ENCODE results near the gene CNTNAP2. TPM values are rescaled to one million over a fixed set of nuclear protein-coding genes. Genes with fewer than 3 reads are reported as not detected.

Gene CNTNAP2
- polyA plus RNA-seq, 2 donors = 0.41 to 0.48 TPM

DNA sequence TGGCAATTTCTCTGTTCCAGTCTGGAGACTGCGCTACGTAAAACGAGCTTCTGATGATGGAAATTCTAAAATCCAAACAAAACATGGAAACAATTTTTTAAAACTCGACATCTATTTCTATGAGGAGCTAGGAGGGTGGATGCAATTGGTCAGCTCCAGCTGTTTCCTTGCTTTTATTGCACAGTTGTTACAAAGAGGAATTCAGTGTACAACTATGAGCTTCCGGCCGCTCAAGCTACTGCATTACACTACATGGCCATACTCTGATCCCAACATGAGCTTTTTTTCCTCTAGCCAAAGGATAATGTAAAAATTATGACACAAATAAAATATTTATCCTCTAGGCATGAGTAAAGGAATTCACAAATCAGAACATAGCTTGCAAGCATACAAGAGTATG lies 2070.9 kb downstream of the CNTNAP2 start:
- Histone ChIP-seq H3K4me3 (ENCODE audit: low read depth in 1 of 2, low read length in 2 of 2) (no peak overlapping the region), H3K36me3 (ENCODE audit: control insufficient read depth in 2 of 2, insufficient read depth in 2 of 2, low read length in 1 of 2) (no peaks in the 10 kb centered on the region), H3K27me3 (ENCODE audit: control insufficient read depth in 1 of 2, insufficient read depth in 2 of 2, low read length in 2 of 2) (no peaks in the 10 kb centered on the region), H3K4me1 (ENCODE audit: control insufficient read depth in 2 of 2, insufficient read depth in 2 of 2, low read length in 1 of 2) (no peaks in the 10 kb centered on the region), H3K27ac (ENCODE audit: low read depth in 2 of 2, low read length in 1 of 2) (no peak overlapping the region), H3K9me3 (ENCODE audit: control insufficient read depth in 2 of 2, insufficient read depth in 1 of 2, low read depth in 1 of 2, low read length in 1 of 2) (no peaks in the 10 kb centered on the region)
- 64 to 68% methylated on average over 6 of the region's 6 CpGs for WGBS, 2 donors

DNA sequence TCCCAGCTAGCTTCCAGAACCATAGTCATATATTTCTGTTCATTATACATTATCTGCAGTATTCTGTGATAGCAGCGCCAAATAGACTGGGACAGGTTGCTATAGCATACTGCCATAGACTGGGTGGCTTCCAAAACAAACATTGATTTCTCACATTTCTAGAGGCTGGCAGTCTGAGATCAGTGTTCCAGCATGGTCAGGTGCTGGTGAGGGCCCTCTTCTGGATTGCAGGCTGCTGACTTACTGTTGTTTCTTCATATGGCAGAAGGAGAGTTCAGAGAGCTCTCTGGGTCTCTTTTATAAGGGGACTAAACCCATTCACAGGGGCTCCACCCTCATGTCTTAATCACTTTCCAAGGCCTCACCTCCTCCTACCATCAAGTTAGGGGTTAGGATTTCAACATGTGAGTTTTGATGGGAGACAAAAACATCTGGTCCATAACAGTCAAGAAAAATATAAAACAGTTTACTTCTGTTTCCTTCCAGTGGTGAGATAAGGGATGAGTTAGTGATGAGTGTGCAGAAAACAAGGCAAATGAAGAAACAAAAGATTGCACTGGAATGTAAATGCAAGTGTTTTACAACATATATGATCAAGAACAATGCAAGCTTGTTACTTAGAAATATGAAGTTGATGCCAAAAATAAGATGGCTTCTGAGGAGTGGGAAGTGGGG lies 2074.9 kb downstream of the CNTNAP2 start:
- Histone ChIP-seq H3K9me3 (ENCODE audit: control insufficient read depth in 2 of 2, insufficient read depth in 1 of 2, low read depth in 1 of 2, low read length in 1 of 2) (no peaks in the 10 kb centered on the region), H3K27ac (ENCODE audit: low read depth in 2 of 2, low read length in 1 of 2) (no peak overlapping the region), H3K36me3 (ENCODE audit: control insufficient read depth in 2 of 2, insufficient read depth in 2 of 2, low read length in 1 of 2) (no peaks in the 10 kb centered on the region), H3K4me3 (ENCODE audit: low read depth in 1 of 2, low read length in 2 of 2) (no peak overlapping the region), H3K4me1 (ENCODE audit: control insufficient read depth in 2 of 2, insufficient read depth in 2 of 2, low read length in 1 of 2) (no peaks in the 10 kb centered on the region), H3K27me3 (ENCODE audit: control insufficient read depth in 1 of 2, insufficient read depth in 2 of 2, low read length in 2 of 2) (no peaks in the 10 kb centered on the region)
- 57 to 64% methylated on average over 1 of the region's 1 CpG for WGBS, 2 donors

DNA sequence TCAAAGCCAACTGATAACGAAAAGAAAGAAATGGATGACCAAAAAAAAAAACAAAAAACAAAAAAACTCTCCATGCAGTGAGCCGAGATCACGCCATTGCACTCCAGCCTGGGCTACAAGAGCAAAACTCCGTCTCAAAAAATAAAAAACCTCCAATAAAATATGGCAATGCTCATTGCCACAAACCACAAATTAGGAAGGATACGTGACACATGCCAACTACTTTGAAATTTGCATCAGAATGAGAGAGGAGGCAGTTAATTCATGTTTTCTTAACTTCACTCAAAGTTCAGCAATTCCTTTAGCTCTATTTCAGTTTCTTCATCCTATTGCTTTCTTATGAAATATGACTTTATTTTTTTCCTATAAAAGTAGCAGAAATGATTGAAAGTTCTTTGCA lies 2075.9 kb downstream of the CNTNAP2 start:
- WGBS, 2 donors = 76 to 79% methylated on average over 5 of the region's 5 CpGs
- H3K9me3 ChIP-seq (ENCODE audit: control insufficient read depth in 2 of 2, insufficient read depth in 1 of 2, low read depth in 1 of 2, low read length in 1 of 2) = no peaks in the 10 kb centered on the region

DNA sequence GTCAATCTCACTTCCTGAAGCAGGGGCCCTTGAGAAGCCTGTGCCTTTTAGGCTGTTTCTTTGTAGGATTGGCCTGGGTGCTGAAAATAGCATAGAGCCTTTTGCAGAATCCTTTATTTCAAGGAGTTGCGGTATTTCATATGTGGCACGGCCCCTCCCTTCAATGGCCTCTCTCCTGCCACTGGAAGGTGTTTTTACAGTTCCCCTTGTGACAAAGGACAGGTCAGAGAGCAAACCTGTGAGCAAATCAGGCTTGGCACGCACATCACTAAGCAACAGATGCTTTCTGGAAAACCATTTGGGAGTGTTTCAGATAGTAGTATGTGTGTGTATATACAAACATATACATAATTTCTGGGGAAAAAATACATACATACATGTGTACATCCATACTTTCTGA lies 2085.4 kb downstream of the CNTNAP2 start:
- no peaks in the 10 kb centered on the region for H3K9me3 ChIP-seq (ENCODE audit: control insufficient read depth in 2 of 2, insufficient read depth in 1 of 2, low read depth in 1 of 2, low read length in 1 of 2)
- H3K27ac ChIP-seq (ENCODE audit: low read depth in 2 of 2, low read length in 1 of 2) = no peak overlapping the region
- WGBS, 2 donors = 65 to 78% methylated on average over 3 of the region's 3 CpGs
- H3K27me3 ChIP-seq (ENCODE audit: control insufficient read depth in 1 of 2, insufficient read depth in 2 of 2, low read length in 2 of 2) = no peaks in the 10 kb centered on the region
- no peaks in the 10 kb centered on the region for H3K36me3 ChIP-seq (ENCODE audit: control insufficient read depth in 2 of 2, insufficient read depth in 2 of 2, low read length in 1 of 2)
- H3K4me1 ChIP-seq (ENCODE audit: control insufficient read depth in 2 of 2, insufficient read depth in 2 of 2, low read length in 1 of 2) = no peaks in the 10 kb centered on the region
- H3K4me3 ChIP-seq (ENCODE audit: low read depth in 1 of 2, low read length in 2 of 2) = no peak overlapping the region

More for the DNA sequence above, 2075.9 kb downstream of the CNTNAP2 start:
- Histone ChIP-seq H3K27me3 (ENCODE audit: control insufficient read depth in 1 of 2, insufficient read depth in 2 of 2, low read length in 2 of 2) (no peaks in the 10 kb centered on the region), H3K4me1 (ENCODE audit: control insufficient read depth in 2 of 2, insufficient read depth in 2 of 2, low read length in 1 of 2) (no peaks in the 10 kb centered on the region), H3K4me3 (ENCODE audit: low read depth in 1 of 2, low read length in 2 of 2) (no peak overlapping the region), H3K36me3 (ENCODE audit: control insufficient read depth in 2 of 2, insufficient read depth in 2 of 2, low read length in 1 of 2) (no peaks in the 10 kb centered on the region), H3K27ac (ENCODE audit: low read depth in 2 of 2, low read length in 1 of 2) (no peak overlapping the region)

DNA sequence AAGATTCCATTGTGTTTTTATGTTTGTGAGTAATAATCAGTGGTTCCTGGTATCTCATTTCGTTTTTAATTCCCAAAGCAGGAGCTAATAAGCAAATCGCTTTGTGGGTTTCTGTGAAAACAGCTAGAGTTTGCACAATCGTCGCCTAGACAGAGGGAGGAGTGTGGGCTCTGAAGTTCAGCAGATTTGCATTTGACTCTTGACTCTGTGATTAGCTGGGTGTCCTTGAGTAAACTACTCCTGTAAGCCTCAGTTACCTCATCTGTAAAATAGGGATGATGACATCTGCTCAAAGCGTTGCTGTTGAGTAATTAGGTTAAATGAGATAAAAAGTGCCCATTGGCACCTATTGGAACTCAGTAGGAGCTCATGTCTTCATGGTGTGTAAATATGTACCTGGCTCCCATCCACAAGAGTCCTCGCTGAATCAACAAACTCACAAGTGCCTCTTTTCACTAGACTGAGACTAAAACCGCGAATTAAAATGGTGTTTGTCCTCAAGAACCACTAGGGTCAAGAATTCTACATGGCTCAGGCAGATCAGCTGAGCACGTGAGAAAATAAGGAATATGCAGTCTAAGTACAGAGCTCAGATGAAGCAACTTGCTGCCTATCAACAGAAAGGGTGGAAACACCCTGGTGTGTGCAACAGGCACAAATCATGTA lies 2088.2 kb downstream of the CNTNAP2 start:
- 72 to 77% methylated on average over 9 of the region's 9 CpGs for WGBS, 2 donors
- Histone ChIP-seq H3K9me3 (ENCODE audit: control insufficient read depth in 2 of 2, insufficient read depth in 1 of 2, low read depth in 1 of 2, low read length in 1 of 2) (no peaks in the 10 kb centered on the region), H3K27ac (ENCODE audit: low read depth in 2 of 2, low read length in 1 of 2) (no peak overlapping the region), H3K4me3 (ENCODE audit: low read depth in 1 of 2, low read length in 2 of 2) (no peak overlapping the region), H3K4me1 (ENCODE audit: control insufficient read depth in 2 of 2, insufficient read depth in 2 of 2, low read length in 1 of 2) (no peaks in the 10 kb centered on the region), H3K27me3 (ENCODE audit: control insufficient read depth in 1 of 2, insufficient read depth in 2 of 2, low read length in 2 of 2) (no peaks in the 10 kb centered on the region), H3K36me3 (ENCODE audit: control insufficient read depth in 2 of 2, insufficient read depth in 2 of 2, low read length in 1 of 2) (no peaks in the 10 kb centered on the region)

DNA sequence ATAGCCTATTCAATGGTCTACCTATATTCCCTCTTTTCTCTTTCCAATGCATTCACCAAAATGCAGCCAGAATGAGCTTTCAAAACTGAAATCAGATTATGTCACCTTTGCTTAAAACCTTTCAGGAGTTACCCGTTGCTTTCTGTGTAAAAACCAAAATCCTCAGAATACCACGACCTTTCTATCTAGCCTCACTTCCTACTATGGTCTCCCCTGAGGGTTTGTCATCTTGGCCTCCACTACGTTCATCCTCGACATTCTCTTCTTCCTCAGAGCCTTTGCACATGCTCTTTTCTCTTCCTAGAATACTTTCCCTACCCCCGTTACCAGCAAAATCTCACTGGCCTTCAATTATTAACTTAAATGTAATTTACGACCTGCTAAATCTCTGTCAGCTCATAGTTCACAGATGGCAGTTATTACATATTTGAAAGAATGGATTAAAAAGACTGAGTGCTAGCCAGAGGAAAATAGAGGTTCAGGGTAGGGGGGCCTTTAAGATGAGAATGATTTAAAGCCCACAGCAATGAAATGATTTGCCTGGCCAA lies 2093.1 kb downstream of the CNTNAP2 start:
- no peak overlapping the region for H3K27ac ChIP-seq (ENCODE audit: low read depth in 2 of 2, low read length in 1 of 2)
- 74 to 78% methylated on average over 6 of the region's 6 CpGs for WGBS, 2 donors
- no peak overlapping the region for H3K4me3 ChIP-seq (ENCODE audit: low read depth in 1 of 2, low read length in 2 of 2)
- H3K27me3 ChIP-seq (ENCODE audit: control insufficient read depth in 1 of 2, insufficient read depth in 2 of 2, low read length in 2 of 2) = no peaks in the 10 kb centered on the region
- H3K4me1 ChIP-seq (ENCODE audit: control insufficient read depth in 2 of 2, insufficient read depth in 2 of 2, low read length in 1 of 2) = no peaks in the 10 kb centered on the region
- no peaks in the 10 kb centered on the region for H3K36me3 ChIP-seq (ENCODE audit: control insufficient read depth in 2 of 2, insufficient read depth in 2 of 2, low read length in 1 of 2)
- H3K9me3 ChIP-seq (ENCODE audit: control insufficient read depth in 2 of 2, insufficient read depth in 1 of 2, low read depth in 1 of 2, low read length in 1 of 2) = no peaks in the 10 kb centered on the region

DNA sequence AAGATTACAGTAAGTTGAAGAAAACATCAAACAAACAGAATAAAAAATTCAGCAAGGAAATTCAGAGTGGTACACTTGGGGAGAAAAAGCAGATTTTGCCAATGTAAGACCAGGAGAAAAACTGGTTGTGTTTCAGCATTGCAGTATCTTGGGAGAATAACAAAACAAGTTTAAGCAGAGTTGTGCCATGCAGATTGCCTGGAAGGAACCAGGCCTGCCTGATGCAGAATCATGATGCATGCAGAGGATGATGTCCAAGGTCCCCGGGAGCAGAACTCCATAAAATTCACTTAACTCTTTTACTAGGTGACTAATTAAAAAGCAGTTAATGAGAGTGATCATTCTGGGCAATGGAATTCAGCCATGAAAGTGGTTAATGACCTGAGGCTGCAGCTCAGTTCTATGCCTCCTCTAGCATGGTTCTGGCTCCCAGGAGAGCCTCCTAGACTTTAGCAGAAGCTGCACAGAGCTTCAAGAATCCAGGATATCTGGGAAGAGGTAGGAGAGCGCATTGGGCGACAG lies 2094.3 kb downstream of the CNTNAP2 start:
- Histone ChIP-seq H3K4me3 (ENCODE audit: low read depth in 1 of 2, low read length in 2 of 2) (no peak overlapping the region), H3K4me1 (ENCODE audit: control insufficient read depth in 2 of 2, insufficient read depth in 2 of 2, low read length in 1 of 2) (no peaks in the 10 kb centered on the region), H3K9me3 (ENCODE audit: control insufficient read depth in 2 of 2, insufficient read depth in 1 of 2, low read depth in 1 of 2, low read length in 1 of 2) (no peaks in the 10 kb centered on the region), H3K36me3 (ENCODE audit: control insufficient read depth in 2 of 2, insufficient read depth in 2 of 2, low read length in 1 of 2) (no peaks in the 10 kb centered on the region), H3K27ac (ENCODE audit: low read depth in 2 of 2, low read length in 1 of 2) (no peak overlapping the region), H3K27me3 (ENCODE audit: control insufficient read depth in 1 of 2, insufficient read depth in 2 of 2, low read length in 2 of 2) (no peaks in the 10 kb centered on the region)
- WGBS, 2 donors = 79 to 81% methylated on average over 3 of the region's 3 CpGs

DNA sequence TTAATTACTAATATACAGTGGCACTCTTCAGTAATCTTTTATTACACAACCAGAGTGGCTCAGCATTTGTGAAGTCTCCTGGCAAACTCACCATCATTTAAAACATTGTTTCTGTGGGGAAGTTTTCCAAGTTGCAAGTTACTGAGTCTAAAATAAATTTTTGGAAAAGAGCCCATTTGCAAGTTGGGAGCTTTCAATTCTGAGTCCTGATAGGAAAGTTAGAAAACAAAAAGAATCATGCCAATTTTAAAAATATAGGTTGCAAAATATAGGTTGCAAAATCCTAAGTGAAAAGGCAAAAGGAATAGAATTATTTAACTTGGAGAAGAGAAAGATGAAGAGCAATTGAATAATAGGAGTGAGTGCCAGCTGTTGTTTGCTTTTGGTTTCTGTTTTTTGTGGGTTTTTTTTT lies 2095.1 kb downstream of the CNTNAP2 start:
- no peak overlapping the region for H3K4me3 ChIP-seq (ENCODE audit: low read depth in 1 of 2, low read length in 2 of 2)
- H3K4me1 ChIP-seq (ENCODE audit: control insufficient read depth in 2 of 2, insufficient read depth in 2 of 2, low read length in 1 of 2) = no peaks in the 10 kb centered on the region
- H3K36me3 ChIP-seq (ENCODE audit: control insufficient read depth in 2 of 2, insufficient read depth in 2 of 2, low read length in 1 of 2) = no peaks in the 10 kb centered on the region
- no peaks in the 10 kb centered on the region for H3K9me3 ChIP-seq (ENCODE audit: control insufficient read depth in 2 of 2, insufficient read depth in 1 of 2, low read depth in 1 of 2, low read length in 1 of 2)
- no peaks in the 10 kb centered on the region for H3K27me3 ChIP-seq (ENCODE audit: control insufficient read depth in 1 of 2, insufficient read depth in 2 of 2, low read length in 2 of 2)
- H3K27ac ChIP-seq (ENCODE audit: low read depth in 2 of 2, low read length in 1 of 2) = no peak overlapping the region

DNA sequence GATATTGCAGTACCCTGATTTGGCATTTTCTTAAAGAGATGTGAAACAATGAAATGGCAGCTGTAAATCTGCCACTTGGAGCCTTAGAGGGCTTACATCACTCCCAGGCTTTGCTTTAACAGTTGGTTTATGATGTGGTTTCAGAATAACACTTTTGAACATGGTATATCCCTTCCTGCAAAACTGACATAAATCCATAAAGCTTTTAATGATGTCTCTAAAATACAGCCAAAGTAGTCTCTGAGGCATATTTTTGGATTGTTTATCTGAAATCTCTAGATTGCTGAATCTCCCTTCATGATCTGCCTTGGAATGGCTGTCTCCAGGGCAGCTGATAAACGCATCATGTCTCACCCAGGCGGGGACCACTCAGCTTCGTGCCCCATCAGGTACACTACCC lies 2096.1 kb downstream of the CNTNAP2 start:
- Histone ChIP-seq H3K27me3 (ENCODE audit: control insufficient read depth in 1 of 2, insufficient read depth in 2 of 2, low read length in 2 of 2) (no peaks in the 10 kb centered on the region), H3K27ac (ENCODE audit: low read depth in 2 of 2, low read length in 1 of 2) (no peak overlapping the region), H3K4me3 (ENCODE audit: low read depth in 1 of 2, low read length in 2 of 2) (no peak overlapping the region), H3K9me3 (ENCODE audit: control insufficient read depth in 2 of 2, insufficient read depth in 1 of 2, low read depth in 1 of 2, low read length in 1 of 2) (no peaks in the 10 kb centered on the region), H3K4me1 (ENCODE audit: control insufficient read depth in 2 of 2, insufficient read depth in 2 of 2, low read length in 1 of 2) (no peaks in the 10 kb centered on the region), H3K36me3 (ENCODE audit: control insufficient read depth in 2 of 2, insufficient read depth in 2 of 2, low read length in 1 of 2) (no peaks in the 10 kb centered on the region)
- WGBS, 2 donors = 90 to 91% methylated on average over 3 of the region's 3 CpGs
